WERI-Rb-1 (cell line): Measurements from ENCODE around the gene LHPP.

Experiments
- DNase-seq: peaks from one replicate; pipeline ENCODE4 v3.0.0-alpha.2; 2020
- H3K27ac ChIP-seq: fragments of 250-450 bp; sonication (Bioruptor Pico); 2 replicates; pipeline ENCODE4 v1.5.1; 2020; ENCODE audit warnings: mild to moderate bottlenecking, moderate library complexity
- H3K27me3 ChIP-seq: fragments of 250-450 bp; sonication (Bioruptor Pico); 2 replicates; pipeline ENCODE4 v1.5.1; 2021; ENCODE audit warnings: mild to moderate bottlenecking, low read depth, moderate library complexity; ENCODE audit not compliant: insufficient read depth, severe bottlenecking
- H3K36me3 ChIP-seq: fragments of 250-450 bp; sonication (Bioruptor Pico); 2 replicates; pipeline ENCODE4 v1.5.1; 2020; ENCODE audit warnings: mild to moderate bottlenecking, moderate library complexity
- H3K4me3 ChIP-seq: 2 replicates; pipeline ENCODE4 v1.5.1; 2011; ENCODE audit warnings: low read depth, mild to moderate bottlenecking, control low read depth, low read length
- H3K9me3 ChIP-seq: fragments of 250-450 bp; sonication (Bioruptor Pico); 2 replicates; pipeline ENCODE4 v1.5.1; 2021; ENCODE audit warnings: mild to moderate bottlenecking, moderate library complexity; ENCODE audit not compliant: severe bottlenecking
- CTCF ChIP-seq: IDR thresholded peaks from 2 replicates; pipeline ENCODE4 v1.5.1; 2011; ENCODE audit warnings: low read depth, mild to moderate bottlenecking, control low read depth, inconsistent platforms, low read length

The LHPP gene

DNA sequence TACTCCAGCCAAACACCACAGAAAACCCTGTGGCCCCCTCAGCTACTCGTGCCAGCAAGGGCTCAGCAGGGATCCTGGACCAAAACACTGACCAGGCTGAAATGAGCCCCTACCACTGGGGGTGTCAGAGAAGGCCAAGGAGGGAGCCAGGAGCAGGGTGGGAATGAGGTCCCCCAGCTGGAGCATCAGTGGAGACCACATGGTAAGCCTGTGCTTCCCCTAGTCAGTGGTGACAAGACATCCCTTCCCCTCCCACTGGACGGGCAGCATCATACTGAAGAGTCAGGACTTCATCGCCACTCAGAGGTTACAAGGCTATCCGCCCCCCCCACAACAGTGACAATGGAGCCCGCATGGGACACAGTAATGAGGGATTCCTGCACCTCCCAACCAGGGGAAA, 99.6 kb downstream of the LHPP start:
- Histone ChIP-seq H3K4me3 (no peak overlapping the region), H3K27me3 (no peaks in the 10 kb centered on the region), H3K27ac (no peak overlapping the region), H3K9me3 (no peaks in the 10 kb centered on the region), H3K36me3 (no peaks in the 10 kb centered on the region)
- DNase-seq = no peak
- TF ChIP-seq CTCF = no peak

DNA sequence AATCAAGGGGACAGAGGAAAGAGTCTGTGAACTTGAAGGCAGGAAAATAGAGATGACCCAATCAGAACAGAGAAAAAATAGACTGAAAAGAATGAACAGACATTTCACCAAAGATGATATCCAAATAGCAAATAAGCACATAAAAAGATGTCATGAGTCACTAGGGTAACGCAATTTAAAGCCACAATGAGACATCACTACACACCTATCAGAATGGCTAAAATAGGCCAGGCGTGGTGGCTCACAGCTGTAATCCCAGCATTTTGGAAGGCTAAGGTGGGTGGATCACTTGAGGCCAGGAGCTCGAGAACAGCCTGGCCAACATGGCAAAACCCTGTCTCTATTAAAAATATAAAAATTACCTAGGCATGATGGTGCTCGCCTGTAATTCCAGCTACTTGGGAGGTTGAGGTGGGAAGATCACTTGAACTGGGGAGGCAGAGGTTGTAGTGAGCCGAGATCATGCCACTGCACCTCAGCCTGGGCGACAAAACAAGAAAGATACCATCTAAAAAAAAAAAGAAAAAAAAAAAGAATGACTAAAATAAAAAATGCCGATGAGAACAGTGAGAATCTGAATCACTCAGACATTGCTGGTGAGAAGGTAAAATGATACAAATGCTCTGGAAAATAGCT, 100.9 kb downstream of the LHPP start:
- Histone ChIP-seq H3K9me3 (no peaks in the 10 kb centered on the region), H3K36me3 (no peaks in the 10 kb centered on the region), H3K27ac (no peak overlapping the region), H3K4me3 (no peak overlapping the region), H3K27me3 (no peaks in the 10 kb centered on the region)
- no peak for TF ChIP-seq CTCF
- DNase-seq = no peak

DNA sequence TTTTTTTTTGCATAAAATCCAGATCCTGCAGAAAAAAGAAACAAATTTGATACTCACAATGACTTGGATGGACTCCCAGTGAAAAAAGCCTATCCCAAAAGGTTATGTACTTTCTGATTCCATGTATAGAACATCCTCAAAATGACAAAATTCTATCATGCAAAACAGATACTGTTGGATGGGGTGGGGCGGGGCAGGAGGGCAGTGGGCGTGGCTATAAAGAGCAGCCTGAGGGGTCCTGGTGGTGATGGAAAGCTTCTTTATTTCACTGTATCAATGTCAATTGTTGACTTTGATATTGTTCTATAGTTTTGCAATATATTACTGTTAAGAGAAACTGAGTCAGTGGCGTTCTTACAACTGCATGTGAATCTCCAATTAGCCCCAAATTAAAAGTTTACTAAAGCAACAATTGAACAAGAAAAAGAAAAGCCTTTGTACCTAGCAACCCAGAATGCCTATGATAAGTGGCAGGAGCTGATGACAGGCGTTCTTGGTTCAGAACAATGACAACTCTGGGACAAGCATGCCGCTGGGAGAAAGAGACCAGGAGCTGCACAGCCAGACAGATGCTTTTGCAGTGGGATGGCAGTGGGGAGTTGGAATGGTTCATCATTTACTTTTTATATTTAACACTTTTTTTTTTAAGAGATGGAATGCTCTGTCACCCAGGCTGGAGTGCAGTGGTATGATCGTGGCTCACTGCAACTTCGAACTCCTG, 101.9 kb downstream of the LHPP start:
- DNase-seq = no peak
- no peaks in the 10 kb centered on the region for H3K27me3 ChIP-seq
- H3K27ac ChIP-seq = no peak overlapping the region
- no peak overlapping the region for H3K4me3 ChIP-seq
- no peaks in the 10 kb centered on the region for H3K9me3 ChIP-seq
- H3K36me3 ChIP-seq = no peaks in the 10 kb centered on the region
- no peak for TF ChIP-seq CTCF

GRCh38 chr10:124564881-124565280, 103.3 kb downstream of the LHPP start:
- no peaks in the 10 kb centered on the region for H3K27me3 ChIP-seq
- H3K9me3 ChIP-seq = no peaks in the 10 kb centered on the region
- H3K36me3 ChIP-seq = no peaks in the 10 kb centered on the region
- no peak overlapping the region for H3K4me3 ChIP-seq
- TF ChIP-seq CTCF = no peak
- DNase-seq = no peak
- no peak overlapping the region for H3K27ac ChIP-seq

GRCh38 chr10:124565565-124566221, 104.1 kb downstream of the LHPP start:
- Histone ChIP-seq H3K27me3 (no peaks in the 10 kb centered on the region), H3K4me3 (no peak overlapping the region), H3K27ac (no peak overlapping the region), H3K36me3 (no peaks in the 10 kb centered on the region), H3K9me3 (no peaks in the 10 kb centered on the region)
- DNase-seq = peak; percentile 73
- peak; percentile 91 for TF ChIP-seq CTCF
